ENCODE measurements around the gene MICAL2.
A peak's percentile ranks its signal among the peaks of the same experiment; 100 is the strongest.

Gene MICAL2

GRCh38 chr11:12276831-12277475, 166.6 kb downstream of the MICAL2 start:
- DNase-seq, result no peak

GRCh38 chr11:12278766-12279671, 168.6 kb downstream of the MICAL2 start:
- DNase-seq, result no peak

GRCh38 chr11:12279672-12280108, 169.3 kb downstream of the MICAL2 start:
- no peak for DNase-seq

GRCh38 chr11:12280199-12280837, 169.9 kb downstream of the MICAL2 start:
- no peak for DNase-seq

- no peak for DNase-seq
These were observed 170.6 kb downstream of the MICAL2 start for GRCh38 chr11:12280838-12281565.

GRCh38 chr11:12281571-12282478, 171.4 kb downstream of the MICAL2 start:
- DNase-seq, result peak; percentile 77

GRCh38 chr11:12282676-12283075, 172.3 kb downstream of the MICAL2 start:
- no peak for DNase-seq

- no peak for DNase-seq
These were observed 174.1 kb downstream of the MICAL2 start for GRCh38 chr11:12284316-12285050.

- no peak for DNase-seq
These were observed 174.7 kb downstream of the MICAL2 start for GRCh38 chr11:12285106-12285505.

GRCh38 chr11:12285811-12286222, 175.4 kb downstream of the MICAL2 start:
- DNase-seq, result no peak

- no peak for DNase-seq
These were observed 176.2 kb downstream of the MICAL2 start for GRCh38 chr11:12286606-12287005.

GRCh38 chr11:12287009-12287373, 176.6 kb downstream of the MICAL2 start:
- DNase-seq, result no peak

- DNase-seq, result no peak
These were observed 177.2 kb downstream of the MICAL2 start for GRCh38 chr11:12287374-12288211.

GRCh38 chr11:12288212-12288930, 178.0 kb downstream of the MICAL2 start:
- DNase-seq, result peak; percentile 42

- DNase-seq, result no peak
These were observed 178.7 kb downstream of the MICAL2 start for GRCh38 chr11:12288931-12289666.

- no peak for DNase-seq
These were observed 179.5 kb downstream of the MICAL2 start for GRCh38 chr11:12289667-12290476.

- DNase-seq, result no peak
These were observed 180.1 kb downstream of the MICAL2 start for GRCh38 chr11:12290477-12290922.

GRCh38 chr11:12291313-12291712, 180.9 kb downstream of the MICAL2 start:
- DNase-seq, result no peak
